SW 1271 (cell line): ENCODE results near the gene TTC39A.

ENCODE experiments used
- DNase-seq, 2 experiments: peaks; one replicate each; lab custom pipeline; 2025; lab: John Stamatoyannopoulos, UW

TTC39A gene

GRCh38 chr1:51330331-51331201 is at the start of gene TTC39A:
TTC39A (minus strand) TSS chr1:51330562; CDS start chr1:51330477, 85 bp downstream.
- DNase-seq, result no peak

GRCh38 chr1:51378871-51379270 is 48.5 kb upstream of the TTC39A start:
- DNase-seq, result no peak

GRCh38 chr1:51373898-51374297 is 43.5 kb upstream of the TTC39A start:
- no peak for DNase-seq

GRCh38 chr1:51372561-51372960 is 42.2 kb upstream of the TTC39A start:
- DNase-seq, result no peak

DNA sequence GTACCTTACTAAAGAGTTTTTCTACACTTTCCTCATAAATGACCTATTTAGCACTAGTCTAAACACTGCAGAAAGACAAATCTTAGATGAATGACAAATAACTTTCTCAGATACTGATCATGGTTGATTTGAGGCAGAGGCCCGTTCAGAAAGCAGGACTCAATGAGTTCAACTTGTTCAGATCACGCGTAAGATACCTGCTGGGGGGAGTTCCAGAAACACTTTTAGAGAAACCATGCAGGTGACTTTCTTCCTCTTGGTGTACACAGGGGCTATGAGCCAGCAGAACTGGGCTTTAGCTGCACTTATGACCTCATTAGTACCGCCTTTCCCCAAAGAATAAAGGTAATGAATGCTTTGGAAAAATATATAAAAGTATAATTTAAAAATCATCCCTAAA is 38.8 kb upstream of the TTC39A start:
- DNase-seq, result no peak

GRCh38 chr1:51365774-51366173 is 35.4 kb upstream of the TTC39A start:
- no peak for DNase-seq

- no peak for DNase-seq
Observed at GRCh38 chr1:51359879-51360278, 29.5 kb upstream of the TTC39A start.

- DNase-seq, result no peak
Observed at GRCh38 chr1:51355382-51355781, 25.0 kb upstream of the TTC39A start.

DNA sequence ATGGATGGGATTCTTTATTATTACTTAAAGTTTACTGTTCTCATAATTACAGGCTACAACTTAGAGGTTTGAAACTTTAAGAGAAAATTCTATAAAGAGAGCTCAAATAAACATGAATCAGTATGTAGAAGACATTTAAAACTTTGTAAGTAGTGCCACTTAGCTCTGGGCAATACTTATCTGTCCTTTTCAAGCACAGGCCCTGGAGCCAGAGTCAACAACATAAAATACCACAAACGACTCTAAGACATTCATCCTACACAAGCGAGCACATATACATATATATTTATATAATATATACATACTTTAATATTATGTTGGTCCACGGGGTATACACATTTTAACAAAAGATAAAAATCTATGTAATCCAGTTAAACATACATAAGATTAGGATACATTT is 24.1 kb upstream of the TTC39A start:
- DNase-seq, result no peak

- no peak for DNase-seq
Observed at GRCh38 chr1:51351907-51352306, 21.5 kb upstream of the TTC39A start.

DNA sequence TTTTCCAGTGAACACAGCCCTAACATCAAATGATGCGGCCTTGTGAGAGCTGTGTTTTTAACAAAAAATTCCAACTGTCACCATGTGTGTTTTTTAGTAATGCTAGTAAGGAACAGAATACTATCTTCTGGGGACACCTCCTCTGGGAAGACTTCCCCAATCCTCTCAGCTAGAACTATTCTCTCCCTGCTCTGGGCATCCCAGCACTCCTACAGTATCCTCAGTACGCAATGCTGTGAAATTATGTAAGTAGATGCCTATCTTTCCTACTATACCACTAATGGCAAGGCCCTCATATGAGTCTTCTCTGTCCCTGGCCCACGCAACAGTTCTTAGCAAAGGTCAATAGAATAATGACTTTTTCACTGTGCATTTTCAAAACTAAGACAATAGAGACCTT is 19.5 kb upstream of the TTC39A start:
- no peak for DNase-seq

GRCh38 chr1:51348147-51348527 is 17.8 kb upstream of the TTC39A start:
- DNase-seq, result no peak

- no peak for DNase-seq
Observed at GRCh38 chr1:51347398-51348146, 17.2 kb upstream of the TTC39A start.

DNA sequence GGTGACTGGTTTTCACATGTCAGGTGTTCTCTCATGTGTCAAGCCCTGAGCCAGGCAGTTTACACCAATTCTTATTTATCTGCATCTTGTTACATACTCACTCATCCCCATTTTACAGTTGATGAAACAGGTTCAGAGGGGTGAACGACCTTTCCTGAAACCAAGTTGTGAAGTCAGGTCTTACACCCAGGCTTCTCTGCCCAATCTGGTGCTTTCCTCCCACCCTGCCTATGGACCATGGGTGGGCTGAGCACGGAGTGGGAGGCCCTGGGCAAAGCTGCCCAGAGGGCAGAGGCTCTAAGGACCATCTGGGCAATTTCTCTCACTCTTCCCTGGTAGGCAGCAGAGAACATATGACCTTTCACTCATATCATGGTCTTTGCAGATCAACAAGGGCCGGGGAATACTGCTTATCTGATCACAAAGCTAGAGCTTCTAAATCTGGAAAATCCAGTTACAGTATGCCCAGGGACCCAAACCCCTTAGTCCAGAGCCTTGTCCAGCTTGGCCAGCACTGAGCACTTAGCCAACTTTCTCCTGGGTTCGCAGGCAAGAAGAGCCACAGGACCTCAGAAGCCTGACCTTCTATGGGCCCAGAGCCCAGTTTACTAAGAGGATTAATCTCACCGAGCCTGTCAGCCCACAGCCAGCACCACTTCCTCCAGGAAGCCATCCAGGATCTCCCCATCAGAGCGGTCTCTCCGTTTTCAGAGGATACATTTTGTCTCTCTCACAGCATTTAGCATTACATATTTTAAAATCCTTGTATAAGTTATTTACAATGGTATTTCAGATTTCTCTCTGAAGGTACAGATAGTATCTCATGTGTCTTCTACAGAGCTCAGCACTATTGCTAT is 16.0 kb upstream of the TTC39A start:
- DNase-seq, result no peak

- DNase-seq, result no peak
Observed at GRCh38 chr1:51345300-51345687, 14.9 kb upstream of the TTC39A start.

DNA sequence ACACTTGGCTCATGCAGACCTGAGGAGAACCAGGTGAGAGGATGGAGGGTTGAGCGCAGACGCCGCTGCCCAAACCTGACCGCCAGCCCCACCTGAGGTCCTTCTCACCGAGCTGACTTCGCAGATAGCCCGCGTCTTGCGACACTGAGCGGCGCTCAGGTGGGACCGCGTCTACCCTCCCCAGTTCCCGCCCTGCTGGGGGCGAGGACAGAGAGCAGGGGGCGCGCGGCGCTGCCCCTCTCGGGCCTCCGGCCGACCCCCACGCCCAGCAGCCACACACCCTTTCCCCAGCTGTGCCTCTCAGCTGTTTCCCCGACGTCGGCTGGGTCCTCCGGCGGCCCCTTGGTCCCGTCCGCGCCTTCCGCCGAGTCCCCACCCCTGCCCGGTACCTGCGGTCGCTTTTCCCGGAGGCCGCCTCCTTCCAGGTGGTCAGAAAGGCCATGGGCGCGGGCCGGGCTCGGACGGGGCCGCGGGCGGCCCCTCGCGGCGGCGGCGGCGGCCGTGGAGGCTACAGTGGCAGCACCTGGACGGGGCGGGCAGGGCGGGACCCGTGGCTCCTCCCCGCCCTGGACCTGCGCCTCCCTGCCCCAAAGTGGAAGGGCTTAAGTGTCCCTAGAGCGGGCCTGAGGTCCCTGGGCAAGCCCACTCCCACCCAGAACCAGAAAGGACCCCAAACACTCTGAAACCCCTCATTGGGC is 14.4 kb upstream of the TTC39A start:
- DNase-seq, result no peak

GRCh38 chr1:51344276-51344601 is 13.9 kb upstream of the TTC39A start:
- no peak for DNase-seq

DNA sequence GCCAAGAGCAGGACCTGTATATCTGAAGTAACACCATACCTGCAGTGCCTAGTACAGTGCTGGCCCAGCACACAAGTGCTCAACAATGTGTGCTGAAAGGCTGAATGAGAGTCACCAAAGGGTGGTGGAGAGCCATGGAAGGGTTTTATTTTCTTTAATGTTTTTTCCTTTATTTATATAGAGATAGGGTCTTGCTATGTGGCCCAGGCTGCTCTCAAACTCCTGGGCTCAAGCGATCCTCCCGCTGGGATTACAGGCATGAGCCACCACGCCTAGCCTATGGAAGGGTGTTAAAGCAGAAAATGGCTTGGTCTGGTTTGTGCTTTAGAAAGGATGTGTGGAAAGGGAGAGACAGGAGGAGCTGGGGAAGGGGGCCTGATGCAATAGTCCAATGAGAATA is 13.3 kb upstream of the TTC39A start:
- no peak for DNase-seq

DNA sequence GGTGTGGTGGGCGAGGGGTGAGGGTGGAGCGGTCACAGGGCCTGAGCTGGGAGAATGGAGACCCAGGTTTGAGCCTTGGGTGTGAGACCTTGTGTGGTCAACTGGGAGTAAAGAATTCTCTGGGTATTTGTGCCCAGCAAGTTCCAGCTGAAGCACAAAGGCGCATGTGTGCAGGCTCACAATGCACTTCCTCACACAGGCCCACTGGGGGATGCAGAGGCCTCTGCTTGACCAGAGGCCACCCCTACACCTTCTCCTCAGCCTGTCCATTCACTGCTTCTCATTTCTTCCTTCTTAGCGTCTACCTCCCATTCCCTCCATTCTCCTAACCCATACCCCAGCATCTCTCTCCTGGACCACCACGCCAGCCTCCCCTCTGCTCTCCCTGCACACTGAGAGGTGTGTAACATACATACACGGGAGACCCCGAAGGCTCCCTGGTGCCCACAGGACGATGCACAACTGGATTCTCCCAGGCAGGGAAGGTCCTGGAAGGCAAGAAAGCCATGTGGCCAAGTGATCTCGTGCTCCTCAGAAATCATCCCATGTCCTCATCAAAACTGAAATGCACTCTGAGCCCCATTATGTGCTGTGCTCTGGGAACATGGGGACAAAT is 12.3 kb upstream of the TTC39A start:
- DNase-seq, result no peak

- no peak for DNase-seq
Observed at GRCh38 chr1:51341876-51342496, 11.6 kb upstream of the TTC39A start.

GRCh38 chr1:51340380-51340779 is 10.0 kb upstream of the TTC39A start:
- DNase-seq, result no peak
